ENCODE measurements around the gene LCN6. TPM values are rescaled to one million over a fixed set of nuclear protein-coding genes. Genes with fewer than 3 reads are reported as not detected.

LCN6 gene
- total and polyA plus RNA-seq, 2 of the 13 experiments (the other 11 are each of a cell fraction or from before 2014, with no cell fraction given): not detected

DNA sequence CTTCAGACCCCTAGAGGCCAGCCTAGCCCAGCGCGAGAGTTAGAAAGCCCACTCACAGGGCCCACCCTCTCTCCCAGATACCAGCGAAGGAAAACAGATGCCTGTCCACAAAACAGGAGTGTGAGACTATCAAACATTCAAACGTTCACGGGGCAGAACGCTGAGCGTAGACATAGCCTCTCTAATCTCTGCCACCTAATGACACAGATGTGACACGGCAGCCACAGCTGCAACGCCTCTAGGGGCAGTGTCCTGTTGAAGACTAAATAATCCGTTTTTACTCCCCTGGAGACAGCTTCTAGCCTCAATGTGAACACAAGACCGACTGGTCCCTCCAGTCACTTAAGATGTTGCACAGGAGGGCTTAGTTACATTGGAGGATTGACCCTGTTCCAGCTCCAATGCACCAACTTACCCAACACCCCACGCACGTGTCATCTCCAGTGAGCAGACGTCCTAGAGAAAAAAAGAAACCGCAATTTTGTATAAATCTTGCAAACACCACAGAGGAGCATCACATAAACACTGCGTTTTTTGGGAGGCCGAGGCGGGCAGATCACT lies 21.6 kb downstream of the LCN6 start (continued):
- TF ChIP-seq REL (CRISPR knock-in tag; conservative IDR thresholded peaks at IDR 0.05) (no peak), ZNF768 (CRISPR knock-in tag; IDR thresholded peaks at IDR 0.05) (no peak), KAT7 (CRISPR knock-in tag; IDR thresholded peaks at IDR 0.05; ENCODE audit: borderline replicate concordance) (0 out of 2 replicates have a peak, but pooled peaks have one; percentile 37), CCAR2 (optimal IDR thresholded peaks at IDR 0.05; ENCODE audit: low read depth, low read length) (no peak), ZC3H4 (CRISPR knock-in tag; IDR thresholded peaks at IDR 0.05; ENCODE audit: borderline replicate concordance) (no peak), FOXA3 (CRISPR knock-in tag; IDR thresholded peaks at IDR 0.05) (no peak), KMT2A (CRISPR knock-in tag; IDR thresholded peaks at IDR 0.05) (no peak), KLF12 (CRISPR knock-in tag; IDR thresholded peaks at IDR 0.05; ENCODE audit: borderline replicate concordance) (no peak), RAD51 (IDR thresholded peaks at IDR 0.05; ENCODE audit: borderline replicate concordance) (no peak), KDM5A (IDR thresholded peaks at IDR 0.05; ENCODE audit: borderline replicate concordance, low read length) (no peak), ZFP41 (CRISPR knock-in tag; IDR thresholded peaks at IDR 0.05; ENCODE audit: borderline replicate concordance) (no peak), ZNF570 (CRISPR knock-in tag; IDR thresholded peaks at IDR 0.05; ENCODE audit: borderline replicate concordance) (no peak)
- TF ChIP-seq, protein P1, sequence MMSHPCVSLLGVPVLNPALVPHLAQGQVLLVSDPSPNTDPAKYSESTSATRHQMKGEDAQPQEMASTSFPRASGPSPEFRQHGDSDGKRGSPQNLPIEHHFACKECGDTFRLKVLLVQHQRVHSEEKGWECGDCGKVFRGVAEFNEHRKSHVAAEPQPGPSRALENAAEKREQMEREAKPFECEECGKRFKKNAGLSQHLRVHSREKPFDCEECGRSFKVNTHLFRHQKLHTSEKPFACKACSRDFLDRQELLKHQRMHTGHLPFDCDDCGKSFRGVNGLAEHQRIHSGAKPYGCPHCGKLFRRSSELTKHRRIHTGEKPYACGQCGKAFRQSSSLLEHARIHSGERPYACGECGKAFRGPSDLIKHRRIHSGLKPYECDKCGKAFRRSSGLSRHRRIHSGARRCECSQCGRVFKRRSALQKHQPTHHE (CRISPR knock-in tag; IDR thresholded peaks at IDR 0.05; ENCODE audit: borderline replicate concordance): no peak
- TF ChIP-seq, protein P2, sequence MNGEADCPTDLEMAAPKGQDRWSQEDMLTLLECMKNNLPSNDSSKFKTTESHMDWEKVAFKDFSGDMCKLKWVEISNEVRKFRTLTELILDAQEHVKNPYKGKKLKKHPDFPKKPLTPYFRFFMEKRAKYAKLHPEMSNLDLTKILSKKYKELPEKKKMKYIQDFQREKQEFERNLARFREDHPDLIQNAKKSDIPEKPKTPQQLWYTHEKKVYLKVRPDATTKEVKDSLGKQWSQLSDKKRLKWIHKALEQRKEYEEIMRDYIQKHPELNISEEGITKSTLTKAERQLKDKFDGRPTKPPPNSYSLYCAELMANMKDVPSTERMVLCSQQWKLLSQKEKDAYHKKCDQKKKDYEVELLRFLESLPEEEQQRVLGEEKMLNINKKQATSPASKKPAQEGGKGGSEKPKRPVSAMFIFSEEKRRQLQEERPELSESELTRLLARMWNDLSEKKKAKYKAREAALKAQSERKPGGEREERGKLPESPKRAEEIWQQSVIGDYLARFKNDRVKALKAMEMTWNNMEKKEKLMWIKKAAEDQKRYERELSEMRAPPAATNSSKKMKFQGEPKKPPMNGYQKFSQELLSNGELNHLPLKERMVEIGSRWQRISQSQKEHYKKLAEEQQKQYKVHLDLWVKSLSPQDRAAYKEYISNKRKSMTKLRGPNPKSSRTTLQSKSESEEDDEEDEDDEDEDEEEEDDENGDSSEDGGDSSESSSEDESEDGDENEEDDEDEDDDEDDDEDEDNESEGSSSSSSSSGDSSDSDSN (CRISPR knock-in tag; IDR thresholded peaks at IDR 0.05): 0 out of 2 replicates have a peak, but pooled peaks have one; percentile 5
- TF ChIP-seq, protein P3, sequence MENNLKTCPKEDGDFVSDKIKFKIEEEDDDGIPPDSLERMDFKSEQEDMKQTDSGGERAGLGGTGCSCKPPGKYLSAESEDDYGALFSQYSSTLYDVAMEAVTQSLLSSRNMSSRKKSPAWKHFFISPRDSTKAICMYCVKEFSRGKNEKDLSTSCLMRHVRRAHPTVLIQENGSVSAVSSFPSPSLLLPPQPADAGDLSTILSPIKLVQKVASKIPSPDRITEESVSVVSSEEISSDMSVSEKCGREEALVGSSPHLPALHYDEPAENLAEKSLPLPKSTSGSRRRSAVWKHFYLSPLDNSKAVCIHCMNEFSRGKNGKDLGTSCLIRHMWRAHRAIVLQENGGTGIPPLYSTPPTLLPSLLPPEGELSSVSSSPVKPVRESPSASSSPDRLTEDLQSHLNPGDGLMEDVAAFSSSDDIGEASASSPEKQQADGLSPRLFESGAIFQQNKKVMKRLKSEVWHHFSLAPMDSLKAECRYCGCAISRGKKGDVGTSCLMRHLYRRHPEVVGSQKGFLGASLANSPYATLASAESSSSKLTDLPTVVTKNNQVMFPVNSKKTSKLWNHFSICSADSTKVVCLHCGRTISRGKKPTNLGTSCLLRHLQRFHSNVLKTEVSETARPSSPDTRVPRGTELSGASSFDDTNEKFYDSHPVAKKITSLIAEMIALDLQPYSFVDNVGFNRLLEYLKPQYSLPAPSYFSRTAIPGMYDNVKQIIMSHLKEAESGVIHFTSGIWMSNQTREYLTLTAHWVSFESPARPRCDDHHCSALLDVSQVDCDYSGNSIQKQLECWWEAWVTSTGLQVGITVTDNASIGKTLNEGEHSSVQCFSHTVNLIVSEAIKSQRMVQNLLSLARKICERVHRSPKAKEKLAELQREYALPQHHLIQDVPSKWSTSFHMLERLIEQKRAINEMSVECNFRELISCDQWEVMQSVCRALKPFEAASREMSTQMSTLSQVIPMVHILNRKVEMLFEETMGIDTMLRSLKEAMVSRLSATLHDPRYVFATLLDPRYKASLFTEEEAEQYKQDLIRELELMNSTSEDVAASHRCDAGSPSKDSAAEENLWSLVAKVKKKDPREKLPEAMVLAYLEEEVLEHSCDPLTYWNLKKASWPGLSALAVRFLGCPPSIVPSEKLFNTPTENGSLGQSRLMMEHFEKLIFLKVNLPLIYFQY (CRISPR knock-in tag; IDR thresholded peaks at IDR 0.05; ENCODE audit: borderline replicate concordance): 0 out of 2 replicates have a peak, but pooled peaks have one; percentile 28
- TF ChIP-seq, protein P4, sequence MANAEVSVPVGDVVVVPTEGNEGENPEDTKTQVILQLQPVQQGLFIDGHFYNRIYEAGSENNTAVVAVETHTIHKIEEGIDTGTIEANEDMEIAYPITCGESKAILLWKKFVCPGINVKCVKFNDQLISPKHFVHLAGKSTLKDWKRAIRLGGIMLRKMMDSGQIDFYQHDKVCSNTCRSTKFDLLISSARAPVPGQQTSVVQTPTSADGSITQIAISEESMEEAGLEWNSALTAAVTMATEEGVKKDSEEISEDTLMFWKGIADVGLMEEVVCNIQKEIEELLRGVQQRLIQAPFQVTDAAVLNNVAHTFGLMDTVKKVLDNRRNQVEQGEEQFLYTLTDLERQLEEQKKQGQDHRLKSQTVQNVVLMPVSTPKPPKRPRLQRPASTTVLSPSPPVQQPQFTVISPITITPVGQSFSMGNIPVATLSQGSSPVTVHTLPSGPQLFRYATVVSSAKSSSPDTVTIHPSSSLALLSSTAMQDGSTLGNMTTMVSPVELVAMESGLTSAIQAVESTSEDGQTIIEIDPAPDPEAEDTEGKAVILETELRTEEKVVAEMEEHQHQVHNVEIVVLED (CRISPR knock-in tag; IDR thresholded peaks at IDR 0.05; ENCODE audit: borderline replicate concordance): no peak
- TF ChIP-seq, protein P5, sequence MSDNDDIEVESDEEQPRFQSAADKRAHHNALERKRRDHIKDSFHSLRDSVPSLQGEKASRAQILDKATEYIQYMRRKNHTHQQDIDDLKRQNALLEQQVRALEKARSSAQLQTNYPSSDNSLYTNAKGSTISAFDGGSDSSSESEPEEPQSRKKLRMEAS (IDR thresholded peaks at IDR 0.05): 0 out of 2 replicates have a peak, but pooled peaks have one; percentile 15
